MM.1S (cell line): ENCODE data around the gene DMTF1.

Experiments used
- DNase-seq: peaks from one replicate; pipeline ENCODE4 v3.0.0-alpha.2; 2015
- H2AFZ ChIP-seq: fragments of 300-600 bp; sonication (generic); 2 replicates; pipeline ENCODE4 v1.6.0; 2016; ENCODE audit warnings: antibody characterized with exemption, low read length
- H3F3A ChIP-seq: fragments of 300-600 bp; sonication (generic); 2 replicates; pipeline ENCODE4 v1.6.1; 2016; ENCODE audit warnings: mild to moderate bottlenecking, antibody characterized with exemption, low read length, moderate library complexity, mixed read lengths; ENCODE audit not compliant: insufficient read depth
- H3K27ac ChIP-seq: fragments of 300-600 bp; sonication (generic); 2 replicates; pipeline ENCODE4 v1.5.1; 2016; ENCODE audit warnings: mild to moderate bottlenecking, low read length
- H3K27me3 ChIP-seq: fragments of 300-600 bp; sonication (generic); replicated peaks from 2 replicates; pipeline ENCODE4 v1.6.0; 2016; ENCODE audit warnings: low read length; ENCODE audit not compliant: insufficient read depth
- H3K36me3 ChIP-seq: fragments of 300-600 bp; sonication (generic); replicated peaks from 2 replicates; pipeline ENCODE4 v1.6.1; 2016; ENCODE audit warnings: mild to moderate bottlenecking, low read length, mixed read lengths; ENCODE audit not compliant: insufficient read depth
- H3K4me1 ChIP-seq: fragments of 300-600 bp; sonication (generic); 2 replicates; pipeline ENCODE4 v1.6.1; 2016; ENCODE audit warnings: low read length, mixed read lengths
- H3K4me2 ChIP-seq: fragments of 300-600 bp; sonication (generic); 2 replicates; pipeline ENCODE4 v1.6.0; 2016; ENCODE audit warnings: low read depth, low read length
- H3K4me3 ChIP-seq: fragments of 300-600 bp; sonication (generic); 2 replicates; pipeline ENCODE4 v1.5.1; 2016; ENCODE audit warnings: low read length, mixed read lengths
- H3K79me2 ChIP-seq: fragments of 300-600 bp; sonication (generic); 2 replicates; pipeline ENCODE4 v1.6.1; 2016; ENCODE audit warnings: mixed run types, low read length, mixed read lengths
- H3K9ac ChIP-seq: fragments of 300-600 bp; sonication (generic); 2 replicates; pipeline ENCODE4 v1.6.1; 2016; ENCODE audit warnings: low read length, mixed read lengths
- H3K9me2 ChIP-seq: fragments of 300-600 bp; sonication (generic); replicated peaks from 2 replicates; pipeline ENCODE4 v1.6.1; 2016; ENCODE audit warnings: mild to moderate bottlenecking, low read length, mixed read lengths; ENCODE audit not compliant: insufficient read depth
- H3K9me3 ChIP-seq: fragments of 300-600 bp; sonication (generic); replicated peaks from 2 replicates; pipeline ENCODE4 v1.6.1; 2016; ENCODE audit warnings: mild to moderate bottlenecking, low read length, mixed read lengths; ENCODE audit not compliant: insufficient read depth
- H4K20me1 ChIP-seq: fragments of 300-600 bp; sonication (generic); 2 replicates; pipeline ENCODE4 v1.6.1; 2016; ENCODE audit warnings: mild to moderate bottlenecking, low read length, moderate library complexity, mixed read lengths; ENCODE audit not compliant: insufficient read depth
- EZH2 ChIP-seq: fragments of 300-600 bp; sonication (generic); optimal IDR thresholded peaks from 2 replicates; pipeline ENCODE3; 2017; ENCODE audit warnings: low read depth, mild to moderate bottlenecking, antibody characterized with exemption, low read length, mixed read lengths
- EZH2phosphoT487 ChIP-seq: fragments of 300-600 bp; sonication (generic); IDR thresholded peaks from 2 replicates; pipeline ENCODE4 v1.6.1; 2018; ENCODE audit warnings: antibody characterized with exemption, low read length
- TF ChIP-seq, protein P1 (sequence below): fragments of 300-600 bp; sonication (generic); IDR thresholded peaks from 2 replicates; pipeline ENCODE4 v1.5.1; 2016; ENCODE audit warnings: antibody characterized with exemption, low read length, mixed read lengths

DMTF1 gene

DNA sequence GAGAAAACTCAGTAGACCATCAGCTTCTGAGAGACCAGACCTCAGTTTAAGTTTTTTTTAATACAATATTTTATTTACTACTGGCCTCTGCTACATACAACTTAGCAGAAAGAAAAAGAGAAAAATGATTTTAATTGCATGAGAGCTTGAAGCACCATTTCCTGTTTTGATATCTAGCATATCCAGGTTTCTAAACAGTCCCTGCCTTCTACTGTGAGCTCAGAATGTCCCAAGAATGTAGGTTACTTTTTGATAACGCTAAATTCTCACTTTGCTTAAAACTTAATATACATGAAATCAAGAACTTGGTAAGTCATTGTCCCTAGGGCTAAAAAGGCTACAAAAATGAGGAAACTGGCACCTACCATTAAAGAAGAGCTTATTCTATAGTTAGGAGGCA is 60.2 kb downstream of the DMTF1 start:
- Histone ChIP-seq H3K27me3 (no peaks in the 10 kb centered on the region), H3K4me3 (no peak overlapping the region), H3K9me2 (no peaks in the 10 kb centered on the region), H3K4me2 (no peak overlapping the region; the same call in 1 of the 2 replicates), H3F3A (peaks cover 14% of the 10 kb centered on the region), H2AFZ (no peak overlapping the region), H3K79me2 (peaks cover 93% of the 10 kb centered on the region), H3K27ac (no peak overlapping the region), H3K4me1 (peaks cover 29% of the 10 kb centered on the region), H4K20me1 (peaks cover 14% of the 10 kb centered on the region; the same call in 1 of the 2 replicates), H3K36me3 (0 out of 2 replicates have a peak, but pooled peaks cover 4% of the 10 kb centered on the region), H3K9ac (no peak overlapping the region), H3K9me3 (no peaks in the 10 kb centered on the region)
- no peak for DNase-seq
- TF ChIP-seq EZH2phosphoT487: no peak
- TF ChIP-seq EZH2: no peak
- TF ChIP-seq, protein P1, sequence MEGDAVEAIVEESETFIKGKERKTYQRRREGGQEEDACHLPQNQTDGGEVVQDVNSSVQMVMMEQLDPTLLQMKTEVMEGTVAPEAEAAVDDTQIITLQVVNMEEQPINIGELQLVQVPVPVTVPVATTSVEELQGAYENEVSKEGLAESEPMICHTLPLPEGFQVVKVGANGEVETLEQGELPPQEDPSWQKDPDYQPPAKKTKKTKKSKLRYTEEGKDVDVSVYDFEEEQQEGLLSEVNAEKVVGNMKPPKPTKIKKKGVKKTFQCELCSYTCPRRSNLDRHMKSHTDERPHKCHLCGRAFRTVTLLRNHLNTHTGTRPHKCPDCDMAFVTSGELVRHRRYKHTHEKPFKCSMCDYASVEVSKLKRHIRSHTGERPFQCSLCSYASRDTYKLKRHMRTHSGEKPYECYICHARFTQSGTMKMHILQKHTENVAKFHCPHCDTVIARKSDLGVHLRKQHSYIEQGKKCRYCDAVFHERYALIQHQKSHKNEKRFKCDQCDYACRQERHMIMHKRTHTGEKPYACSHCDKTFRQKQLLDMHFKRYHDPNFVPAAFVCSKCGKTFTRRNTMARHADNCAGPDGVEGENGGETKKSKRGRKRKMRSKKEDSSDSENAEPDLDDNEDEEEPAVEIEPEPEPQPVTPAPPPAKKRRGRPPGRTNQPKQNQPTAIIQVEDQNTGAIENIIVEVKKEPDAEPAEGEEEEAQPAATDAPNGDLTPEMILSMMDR: no peak

DNA sequence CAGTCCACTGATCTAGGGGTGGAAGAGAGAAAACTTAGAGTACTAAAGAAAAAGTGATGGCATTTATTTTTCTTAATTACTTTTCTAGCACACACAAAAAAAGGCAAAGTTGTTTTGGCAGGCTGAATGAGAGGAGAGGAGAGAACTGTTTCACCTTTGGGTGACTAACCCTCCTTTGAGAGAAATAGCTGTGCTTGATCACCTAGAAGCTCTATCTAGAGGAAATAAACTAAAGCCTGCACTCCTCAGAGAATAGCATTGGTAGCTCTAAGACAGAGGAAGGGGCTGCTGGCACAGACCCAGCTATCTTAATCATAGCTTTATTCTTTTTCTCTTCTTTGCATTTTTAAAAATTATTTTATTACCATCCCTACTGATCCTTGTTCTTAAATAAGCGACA is 61.0 kb downstream of the DMTF1 start:
- Histone ChIP-seq H3K9me2 (no peaks in the 10 kb centered on the region), H2AFZ (no peak overlapping the region), H3K4me1 (peaks cover 34% of the 10 kb centered on the region), H3K27me3 (no peaks in the 10 kb centered on the region), H3K9ac (no peak overlapping the region), H3K36me3 (0 out of 2 replicates have a peak, but pooled peaks cover 4% of the 10 kb centered on the region), H3K27ac (no peak overlapping the region), H3K9me3 (no peaks in the 10 kb centered on the region), H3K4me2 (no peak overlapping the region), H3K4me3 (no peak overlapping the region), H3F3A (peaks cover 22% of the 10 kb centered on the region), H3K79me2 (peaks cover 95% of the 10 kb centered on the region), H4K20me1 (peaks cover 14% of the 10 kb centered on the region; the same call in 1 of the 2 replicates)
- no peak for DNase-seq
- TF ChIP-seq EZH2 (no peak), EZH2phosphoT487 (no peak)
- TF ChIP-seq, protein P1: no peak

DNA sequence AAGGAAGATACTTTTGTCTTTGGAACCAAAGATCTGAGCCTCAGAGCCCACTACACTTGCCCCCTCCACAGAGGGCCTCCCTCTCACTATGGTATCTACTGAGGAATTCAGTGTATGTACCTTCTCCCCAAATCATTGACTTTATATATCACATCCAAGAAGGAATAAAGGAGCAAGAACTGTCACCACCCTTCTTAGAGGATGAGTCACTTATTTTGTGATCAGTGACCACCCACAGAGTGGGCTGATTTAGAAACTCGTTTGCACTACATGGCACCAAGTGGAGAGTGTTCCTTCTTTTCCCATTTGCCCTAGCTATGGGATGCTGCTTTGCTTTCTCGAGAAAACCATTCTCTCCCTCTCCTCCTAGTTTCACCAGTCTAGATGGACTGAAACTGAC is 61.6 kb downstream of the DMTF1 start:
- Histone ChIP-seq H3K27me3 (no peaks in the 10 kb centered on the region), H3K36me3 (0 out of 2 replicates have a peak, but pooled peaks cover under 1% of the 10 kb centered on the region), H2AFZ (no peak overlapping the region), H3K4me2 (no peak overlapping the region), H3K9me2 (no peaks in the 10 kb centered on the region), H4K20me1 (peaks cover 14% of the 10 kb centered on the region; the same call in 1 of the 2 replicates), H3K9me3 (no peaks in the 10 kb centered on the region), H3K9ac (no peak overlapping the region), H3K79me2 (peaks cover 95% of the 10 kb centered on the region), H3K27ac (no peak overlapping the region), H3F3A (peaks cover 27% of the 10 kb centered on the region), H3K4me1 (peaks cover 34% of the 10 kb centered on the region), H3K4me3 (no peak overlapping the region)
- no peak for TF ChIP-seq EZH2phosphoT487
- TF ChIP-seq EZH2: no peak
- TF ChIP-seq, protein P1: no peak
- DNase-seq: no peak
